Liver (tissue), 3 donors: ENCODE data around the gene SERINC5.

ENCODE experiments used
- ATF3 ChIP-seq: IDR thresholded peaks from 2 replicates; pipeline ENCODE4 v1.6.1; 2016; ENCODE audit warnings: antibody characterized with exemption
- CTCF ChIP-seq: fragments of 150-350 bp; IDR thresholded peaks from 2 replicates; pipeline ENCODE4 v1.5.1; 2017; ENCODE audit warnings: improper control_type of control experiment, low read depth, low read length; ENCODE audit not compliant: missing input control
- EGR1 ChIP-seq, 2 donors: IDR thresholded peaks; 2 replicates each; pipeline ENCODE4 v1.6.1; 2016 to 2018; ENCODE audit warnings: antibody characterized with exemption in 2 of 2, low read depth in 2 of 2
- HNF4G ChIP-seq: IDR thresholded peaks from 2 replicates; pipeline ENCODE4 v1.6.1; 2016; ENCODE audit warnings: antibody characterized with exemption
- JUND ChIP-seq, 2 donors: IDR thresholded peaks; 2 replicates each; pipeline ENCODE4 v1.6.1; 2016; ENCODE audit warnings: antibody characterized with exemption in 2 of 2
- RAD21 ChIP-seq, 2 donors: IDR thresholded peaks; 2 replicates each; pipeline ENCODE4 v1.6.1; 2016; ENCODE audit warnings: antibody characterized with exemption in 2 of 2, mild to moderate bottlenecking in 2 of 2
- donor health status: healthy.
- donor health status: healthy.

GRCh38 chr5:80191397-80191796, 64.5 kb downstream of the SERINC5 start:
- TF ChIP-seq CTCF (no peak), EGR1 (IDR thresholded peaks at IDR 0.05; ENCODE audit: low read depth in 2 of 2) (no peak), RAD21 (IDR thresholded peaks at IDR 0.05) (no peak), HNF4G (no peak), ATF3 (no peak), JUND (IDR thresholded peaks at IDR 0.05) (no peak)
